ENCODE measurements around the gene TBC1D22A. TPM values are rescaled to one million over a fixed set of nuclear protein-coding genes. Genes with fewer than 3 reads are reported as not detected.

The TBC1D22A gene
- total RNA-seq, 4 donors from 2014 or later, result 16.2 to 22.2 (median 17.8) TPM

GRCh38 chr22:46843821-46844255, 81.4 kb downstream of the TBC1D22A start:
- WGBS, 2 donors (ENCODE audit: low coverage in 1 of 2), result 79% methylated on average over 4 of the region's 10 CpGs; no CpG with 5 or more reads in 1 of the 2 donors
- no peak for ATAC-seq
- no peak for TF ChIP-seq EP300 (IDR thresholded peaks at IDR 0.05)
- TF ChIP-seq CTCF (IDR thresholded peaks at IDR 0.05), result no peak
- no peak for TF ChIP-seq POLR2A (IDR thresholded peaks at IDR 0.05)
- TF ChIP-seq POLR2AphosphoS5 (IDR thresholded peaks at IDR 0.05), result no peak
- Histone ChIP-seq H3K4me1 (peaks cover 0 to 19% (median 3%) of the 10 kb centered on the region in 3 donors), H3K27ac (no peak overlapping the region), H3K27me3 (no peaks in the 10 kb centered on the region), H3K9me3 (no peaks in the 10 kb centered on the region), H3K4me3 (no peak overlapping the region), H3K36me3 (peaks cover 0 to 4% of the 10 kb centered on the region in 2 donors)

- TF ChIP-seq CTCF (IDR thresholded peaks at IDR 0.05) (no peak), POLR2AphosphoS5 (IDR thresholded peaks at IDR 0.05) (no peak), POLR2A (IDR thresholded peaks at IDR 0.05) (no peak), EP300 (IDR thresholded peaks at IDR 0.05) (no peak)
- Histone ChIP-seq H3K36me3 (peaks cover 0 to 11% of the 10 kb centered on the region in 2 donors), H3K4me1 (peaks cover 0 to 19% (median 3%) of the 10 kb centered on the region in 3 donors), H3K4me3 (peak overlapping the region; percentile 32 to 39), H3K27me3 (no peaks in the 10 kb centered on the region), H3K9me3 (no peaks in the 10 kb centered on the region), H3K27ac (peak overlapping the region in 1 of 4 donors; percentile 34)
- ATAC-seq, result no peak
- 49 to 62% methylated on average over 4 to 10 of the region's 11 CpGs for WGBS, 2 donors (ENCODE audit: low coverage in 1 of 2)
Measured at GRCh38 chr22:46844606-46845210, 82.3 kb downstream of the TBC1D22A start.

DNA sequence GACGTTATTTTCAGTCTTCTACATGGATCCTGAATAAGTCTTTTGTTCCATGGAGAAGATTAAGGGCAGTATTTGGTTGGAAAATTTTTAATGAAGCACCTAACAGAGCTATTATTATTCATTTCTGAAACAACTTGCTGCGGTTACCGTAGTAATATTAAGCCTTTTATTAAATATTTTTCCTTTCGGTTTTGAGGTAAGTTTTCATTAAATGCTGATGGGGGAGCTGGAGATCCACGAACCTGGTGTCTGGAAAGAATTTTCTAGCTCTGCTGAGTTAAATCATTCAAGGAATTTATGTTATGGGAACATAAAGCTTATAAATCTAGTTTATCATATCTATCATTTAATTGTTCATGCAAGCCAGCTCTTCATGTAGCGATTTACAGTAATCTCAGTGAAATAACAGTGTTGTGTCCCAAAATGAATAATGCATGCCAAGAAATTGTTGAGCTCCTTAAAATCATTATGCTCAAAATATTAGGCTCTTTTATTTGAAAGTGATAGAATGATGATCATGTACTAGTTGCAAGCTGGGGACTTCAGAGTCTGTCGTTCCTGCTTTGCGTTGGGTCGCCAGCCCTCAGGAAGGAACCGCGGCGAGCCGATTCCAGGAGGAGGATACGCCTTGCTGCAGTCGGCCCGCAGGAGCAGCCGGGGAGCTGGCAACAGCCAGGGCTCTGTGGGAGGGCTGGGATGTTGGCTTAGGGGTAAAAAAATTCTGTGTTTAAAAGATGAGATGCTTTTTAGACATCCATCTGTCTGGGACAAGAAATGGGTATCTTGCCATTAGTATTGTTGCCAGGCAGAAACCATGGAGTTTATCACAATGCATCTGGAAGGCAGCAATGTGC, 83.1 kb downstream of the TBC1D22A start:
- Histone ChIP-seq H3K9me3 (no peaks in the 10 kb centered on the region), H3K4me3 (peak overlapping the region; percentile 32 to 39), H3K27ac (peak overlapping the region in 1 of 4 donors; percentile 34), H3K27me3 (no peaks in the 10 kb centered on the region), H3K4me1 (peaks cover 0 to 19% (median 3%) of the 10 kb centered on the region in 3 donors), H3K36me3 (peaks cover 0 to 11% of the 10 kb centered on the region in 2 donors)
- ATAC-seq, result no peak
- TF ChIP-seq EP300 (IDR thresholded peaks at IDR 0.05) (no peak), CTCF (IDR thresholded peaks at IDR 0.05) (peak in 3 of 4 experiments; percentile 54 to 57 (median 56))
- 18 to 28% methylated on average over 6 to 10 of the region's 17 CpGs for WGBS, 2 donors (ENCODE audit: low coverage in 1 of 2)

DNA sequence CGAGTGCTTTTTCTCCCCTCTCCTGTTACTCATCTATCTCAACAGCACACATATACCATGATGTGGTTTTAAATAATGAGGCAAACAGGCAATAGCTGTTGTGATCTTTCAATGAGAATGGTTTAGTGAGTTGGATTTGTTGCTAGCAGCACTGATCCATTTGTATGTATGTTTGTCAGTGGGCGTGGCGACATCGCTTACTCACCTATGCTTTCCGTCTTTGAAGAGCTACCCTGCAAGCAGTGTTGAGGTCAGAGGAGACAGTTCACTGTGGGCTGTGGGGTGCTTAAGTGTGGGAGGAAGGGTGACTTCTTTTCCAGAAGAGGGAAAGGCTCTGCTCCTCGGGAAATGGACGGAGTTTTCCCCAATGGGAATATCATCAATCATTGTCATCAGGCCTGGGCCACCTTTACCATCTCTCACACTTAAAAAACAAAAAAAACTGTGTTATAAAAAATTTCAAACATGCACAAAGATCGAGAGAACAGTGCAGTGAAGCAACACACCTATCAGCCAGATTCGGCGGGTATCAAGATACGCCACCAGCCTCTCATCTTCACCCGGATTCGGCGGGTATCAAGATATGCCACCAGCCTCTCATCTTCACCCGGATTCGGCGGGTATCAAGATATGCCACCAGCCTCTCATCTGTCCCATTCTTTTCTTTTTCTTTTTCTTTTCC, 83.8 kb downstream of the TBC1D22A start:
- H3K36me3 ChIP-seq, result peaks cover 0 to 11% of the 10 kb centered on the region in 2 donors
- no peak overlapping the region for H3K4me3 ChIP-seq
- H3K4me1 ChIP-seq, result peaks cover 0 to 19% (median 3%) of the 10 kb centered on the region in 3 donors
- no peak overlapping the region for H3K27ac ChIP-seq
- no peak for ATAC-seq
- no peak for TF ChIP-seq POLR2AphosphoS5 (IDR thresholded peaks at IDR 0.05)
- TF ChIP-seq EP300 (IDR thresholded peaks at IDR 0.05), result no peak
- TF ChIP-seq CTCF (IDR thresholded peaks at IDR 0.05), result no peak
- TF ChIP-seq POLR2A (IDR thresholded peaks at IDR 0.05), result no peak
- WGBS, 2 donors (ENCODE audit: low coverage in 1 of 2), result 82 to 90% methylated on average over 9 to 16 of the region's 17 CpGs
- no peaks in the 10 kb centered on the region for H3K27me3 ChIP-seq
- no peaks in the 10 kb centered on the region for H3K9me3 ChIP-seq

Measured in gastroesophageal sphincter (tissue), 4 donors.